GM19372 (cell line): ENCODE data around the gene CNKSR3.
A peak's percentile ranks its signal among the peaks of the same experiment; 100 is the strongest.

ENCODE experiments used
- ATAC-seq: cut with Tn5 transposase; IDR thresholded peaks from one replicate; pipeline ENCODE4 v1.9.1; 2021; ENCODE audit warnings: mild to moderate bottlenecking, low read depth, moderate library complexity; ENCODE audit not compliant: unreplicated experiment

Gene CNKSR3

GRCh38 chr6:154390034-154390433, 120.5 kb downstream of the CNKSR3 start:
- ATAC-seq, result no peak

- no peak for ATAC-seq
Observed at GRCh38 chr6:154388803-154389202, 121.7 kb downstream of the CNKSR3 start.

- ATAC-seq, result no peak
Observed at GRCh38 chr6:154386848-154387717, 123.4 kb downstream of the CNKSR3 start.

GRCh38 chr6:154384191-154384590, 126.3 kb downstream of the CNKSR3 start:
- no peak for ATAC-seq

GRCh38 chr6:154383273-154383672, 127.2 kb downstream of the CNKSR3 start:
- ATAC-seq, result no peak

- ATAC-seq, result no peak
Observed at GRCh38 chr6:154382740-154383139, 127.7 kb downstream of the CNKSR3 start.

- ATAC-seq, result no peak
Observed at GRCh38 chr6:154381548-154381947, 128.9 kb downstream of the CNKSR3 start.

- no peak for ATAC-seq
Observed at GRCh38 chr6:154380741-154381140, 129.7 kb downstream of the CNKSR3 start.

GRCh38 chr6:154379585-154379984, 130.9 kb downstream of the CNKSR3 start:
- ATAC-seq, result no peak

- no peak for ATAC-seq
Observed at GRCh38 chr6:154378518-154378917, 132.0 kb downstream of the CNKSR3 start.

- ATAC-seq, result no peak
Observed at GRCh38 chr6:154377726-154378125, 132.8 kb downstream of the CNKSR3 start.

GRCh38 chr6:154373971-154374370, 136.5 kb downstream of the CNKSR3 start:
- no peak for ATAC-seq

- ATAC-seq, result no peak
Observed at GRCh38 chr6:154371281-154371680, 139.2 kb downstream of the CNKSR3 start.

GRCh38 chr6:154370545-154370944, 139.9 kb downstream of the CNKSR3 start:
- peak; percentile 68 for ATAC-seq

- ATAC-seq, result no peak
Observed at GRCh38 chr6:154367839-154368695, 142.4 kb downstream of the CNKSR3 start.

- ATAC-seq, result no peak
Observed at GRCh38 chr6:154367336-154367735, 143.1 kb downstream of the CNKSR3 start.

GRCh38 chr6:154363821-154364220, 146.7 kb downstream of the CNKSR3 start:
- ATAC-seq, result no peak

GRCh38 chr6:154361476-154361875, 149.0 kb downstream of the CNKSR3 start:
- no peak for ATAC-seq

- ATAC-seq, result no peak
Observed at GRCh38 chr6:154360476-154360875, 150.0 kb downstream of the CNKSR3 start.

GRCh38 chr6:154359679-154360078, 150.8 kb downstream of the CNKSR3 start:
- no peak for ATAC-seq

GRCh38 chr6:154359161-154359574, 151.3 kb downstream of the CNKSR3 start:
- no peak for ATAC-seq
